Globus pallidus (tissue), 1 donor: ENCODE results near the gene APH1A.
"Not testable (repeated sequence)": the region's sequence is repeated elsewhere in the genome, so short reads cannot be mapped to it uniquely, and the experiment has no call there.

Experiments
- DNase-seq: peaks from one replicate; pipeline ENCODE4 v3.0.0-alpha.2; 2015; ENCODE audit warnings: low spot score

Gene APH1A

DNA sequence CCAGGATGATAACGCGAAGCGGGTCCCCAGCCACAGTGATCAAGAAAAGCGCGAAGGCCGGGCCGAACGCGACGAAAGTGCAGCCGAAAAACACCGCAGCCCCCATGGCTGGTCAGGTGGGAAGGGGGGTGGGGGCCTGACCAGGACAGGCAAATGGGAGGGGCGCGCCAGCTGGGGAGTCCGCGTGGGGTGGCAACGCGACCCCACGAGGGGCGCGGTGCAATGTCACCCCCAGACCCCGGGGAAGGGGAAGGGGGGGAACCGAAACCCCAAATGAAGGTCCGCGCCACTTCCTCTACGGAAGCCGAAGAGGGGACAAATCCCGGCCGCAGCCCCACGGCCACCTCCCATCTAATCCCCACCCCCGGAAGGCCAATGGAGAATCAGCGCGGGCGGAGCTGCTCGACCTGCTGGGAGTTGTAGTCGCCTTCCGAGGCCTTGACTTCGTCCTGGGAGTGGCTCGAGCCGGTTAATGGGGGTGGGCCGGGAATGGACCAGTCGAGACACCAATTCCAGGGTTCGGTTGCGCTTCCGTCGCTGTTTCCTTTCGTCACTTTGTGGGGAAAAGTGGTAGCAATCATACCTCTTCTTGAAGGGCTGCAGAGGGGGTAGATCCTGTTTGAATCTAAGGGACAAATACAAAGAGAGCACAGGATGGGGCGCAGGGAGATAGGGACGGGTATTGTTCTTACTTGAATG lies at the start of gene APH1A:
APH1A (minus strand) TSS at position 312 of the 699 bp plus-strand sequence; CDS start at position 106, 206 bp downstream.
- peak; percentile 98 for DNase-seq

DNA sequence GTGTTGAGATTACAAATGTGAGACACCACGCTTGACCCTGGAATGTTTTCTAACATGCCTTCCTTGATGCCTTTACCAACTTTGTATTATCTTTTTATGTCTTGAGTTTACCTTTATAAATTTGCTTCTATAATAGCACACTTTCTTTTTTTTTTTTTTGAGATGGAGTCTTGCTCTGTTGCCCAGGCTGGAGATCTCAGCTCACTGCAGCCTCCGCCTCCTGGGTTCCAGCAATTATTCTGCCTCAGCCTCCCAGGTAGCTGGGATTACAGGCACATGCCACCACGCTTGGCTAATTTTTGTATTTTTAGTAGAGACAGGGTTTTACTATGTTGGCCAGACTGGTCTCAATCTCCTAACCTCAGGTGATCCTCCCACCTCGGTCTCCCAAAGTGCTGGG lies 45.9 kb upstream of the APH1A start:
- DNase-seq = not testable (repeated sequence)

DNA sequence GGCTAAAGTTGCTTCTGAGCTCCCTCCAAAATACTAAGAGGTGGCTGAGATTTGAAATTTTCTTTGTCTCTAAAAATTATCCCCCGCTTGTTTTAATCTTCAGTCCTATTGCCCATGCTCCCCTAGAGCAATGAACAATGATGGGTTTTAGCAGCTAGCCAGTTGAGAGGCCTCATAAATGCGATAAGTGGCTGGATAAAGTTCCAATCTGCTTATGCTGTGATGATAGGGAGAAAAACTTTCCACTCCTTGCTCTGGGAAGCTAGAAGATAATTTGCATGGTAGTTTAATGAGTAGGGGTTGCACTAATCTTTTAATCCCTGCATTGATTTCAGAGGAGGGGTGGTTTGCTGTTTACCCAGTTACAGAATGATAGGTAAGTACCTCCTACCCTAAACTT lies 42.9 kb upstream of the APH1A start:
- DNase-seq = no peak

DNA sequence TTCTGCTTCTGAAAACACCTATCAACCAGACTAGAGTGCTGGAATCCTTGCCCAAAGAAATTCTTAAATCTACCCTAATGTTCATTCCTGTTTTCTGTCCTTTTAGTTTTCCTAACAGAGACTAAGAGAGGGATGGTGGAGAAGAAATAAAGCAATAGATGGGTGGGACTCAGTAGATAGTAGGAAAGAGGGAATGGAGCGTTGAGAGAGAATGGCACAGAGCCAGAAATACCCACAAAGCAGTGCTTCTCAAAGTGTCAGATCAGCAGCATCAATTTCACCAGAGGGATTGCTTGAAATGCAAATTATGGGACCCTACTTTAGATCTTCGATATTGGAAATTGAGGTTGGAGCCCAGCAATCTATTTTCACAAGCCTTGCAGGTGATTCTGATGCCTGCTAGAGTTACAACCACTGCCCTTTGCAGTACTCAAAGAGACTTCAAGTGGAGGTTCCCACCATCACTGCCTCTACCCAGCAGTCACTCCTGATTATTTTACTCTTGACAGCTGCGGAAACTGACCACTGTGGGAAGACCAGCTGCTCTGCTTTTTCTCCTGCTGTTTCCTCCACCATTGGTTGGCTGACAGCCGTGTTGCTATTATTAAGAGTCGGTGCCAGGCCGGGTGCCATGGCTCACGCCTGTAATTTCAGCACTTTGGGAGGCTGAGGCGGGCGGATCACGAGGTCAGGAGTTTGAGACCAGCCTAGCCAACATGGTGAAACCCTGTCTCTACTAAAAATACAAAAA lies 41.1 kb upstream of the APH1A start:
- DNase-seq = no peak

DNA sequence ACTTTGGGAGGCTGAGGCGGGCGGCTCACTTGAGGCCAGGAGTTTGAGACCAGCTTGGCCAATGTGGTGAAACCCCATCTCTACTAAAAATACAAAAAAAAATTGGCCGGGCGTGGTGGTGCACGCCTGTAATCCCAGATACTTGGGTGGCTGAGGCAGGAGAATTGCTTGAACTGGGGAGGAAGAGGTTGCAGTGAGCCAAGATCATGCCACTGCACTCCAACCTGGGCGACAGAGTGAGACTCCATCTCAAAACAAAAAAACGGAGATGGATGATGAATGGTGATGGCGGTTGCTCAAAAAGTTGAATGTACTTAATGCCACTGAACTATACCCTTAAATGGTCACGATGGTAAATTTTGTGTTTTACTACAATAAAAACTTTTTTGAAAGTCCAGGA lies 39.8 kb upstream of the APH1A start:
- DNase-seq = not testable (repeated sequence)

DNA sequence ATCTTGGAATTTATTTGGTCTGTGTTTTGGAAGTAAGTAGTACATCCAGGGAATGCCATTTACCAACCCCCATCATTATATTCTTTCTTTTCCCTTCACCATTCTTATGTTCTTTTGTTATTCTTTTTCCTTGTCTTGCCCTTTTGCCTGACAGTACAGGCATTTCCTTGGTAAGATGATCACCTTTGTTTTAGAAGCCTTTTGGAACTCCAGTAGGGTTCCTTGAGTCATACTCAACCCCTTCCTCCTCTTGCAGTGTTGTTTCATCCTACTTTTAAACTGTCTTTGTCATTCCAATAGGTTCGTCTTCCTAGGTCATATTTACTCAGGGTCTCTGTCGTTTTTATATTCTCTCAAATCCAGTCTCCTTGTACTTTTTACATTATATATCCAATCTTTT lies 34.1 kb upstream of the APH1A start:
- DNase-seq = no peak

DNA sequence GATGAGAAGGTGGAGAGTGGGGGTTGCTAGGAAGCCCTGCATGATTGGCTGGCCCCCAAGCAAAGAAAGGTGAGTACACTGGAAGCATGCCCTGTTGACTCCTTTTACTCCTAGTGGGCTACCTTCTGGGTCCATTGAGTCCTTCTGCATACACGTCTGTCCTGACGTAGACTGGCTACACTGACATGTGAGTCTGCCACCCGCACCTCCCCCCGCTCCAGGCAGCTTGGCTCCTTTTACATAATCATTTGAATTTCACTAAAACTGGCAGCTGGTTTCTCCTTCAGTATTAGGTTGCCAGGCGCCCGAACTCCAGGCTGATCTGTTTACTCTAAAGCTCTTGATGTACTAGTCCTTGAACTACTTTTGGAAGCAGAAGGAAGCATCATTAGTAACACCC lies 33.5 kb upstream of the APH1A start:
- peak; percentile 74 for DNase-seq

DNA sequence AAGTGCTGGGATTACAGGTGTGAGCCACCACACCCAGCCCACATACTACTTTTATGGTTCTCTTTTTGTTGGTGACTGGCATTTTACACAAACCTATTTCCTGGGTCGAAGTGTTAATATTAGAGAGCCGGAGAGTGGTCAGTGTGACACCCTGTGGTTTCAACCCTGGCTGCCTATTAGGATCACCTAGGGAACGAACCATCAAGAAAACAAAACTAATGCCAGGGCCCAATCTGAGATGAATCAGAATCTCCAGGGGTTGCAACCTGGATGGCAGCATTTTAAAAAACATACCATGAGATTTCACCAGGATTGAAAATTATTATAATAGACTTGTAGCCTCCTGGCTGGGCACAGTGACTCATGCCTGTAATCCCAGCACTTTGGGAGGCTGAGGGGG lies 30.9 kb upstream of the APH1A start:
- no peak for DNase-seq

DNA sequence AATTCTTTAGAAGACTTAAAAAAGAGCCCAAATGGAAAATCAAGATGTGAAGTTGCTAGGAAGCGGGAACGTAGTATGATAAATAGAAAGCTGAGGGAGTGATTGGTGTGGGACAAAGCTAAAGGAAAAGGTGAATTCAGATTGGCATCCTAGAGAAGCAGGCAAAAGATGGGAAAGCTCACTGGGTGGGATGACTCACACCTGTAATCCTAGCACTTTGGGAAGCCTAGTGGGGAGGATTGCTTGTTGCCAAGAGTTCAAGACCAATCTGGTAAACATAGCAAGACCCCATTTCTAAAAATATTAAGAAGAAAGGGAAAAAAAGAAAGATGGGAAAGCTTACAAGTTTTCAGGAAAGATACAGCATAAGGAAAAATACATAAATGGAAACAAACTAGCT lies 26.7 kb upstream of the APH1A start:
- DNase-seq = no peak

DNA sequence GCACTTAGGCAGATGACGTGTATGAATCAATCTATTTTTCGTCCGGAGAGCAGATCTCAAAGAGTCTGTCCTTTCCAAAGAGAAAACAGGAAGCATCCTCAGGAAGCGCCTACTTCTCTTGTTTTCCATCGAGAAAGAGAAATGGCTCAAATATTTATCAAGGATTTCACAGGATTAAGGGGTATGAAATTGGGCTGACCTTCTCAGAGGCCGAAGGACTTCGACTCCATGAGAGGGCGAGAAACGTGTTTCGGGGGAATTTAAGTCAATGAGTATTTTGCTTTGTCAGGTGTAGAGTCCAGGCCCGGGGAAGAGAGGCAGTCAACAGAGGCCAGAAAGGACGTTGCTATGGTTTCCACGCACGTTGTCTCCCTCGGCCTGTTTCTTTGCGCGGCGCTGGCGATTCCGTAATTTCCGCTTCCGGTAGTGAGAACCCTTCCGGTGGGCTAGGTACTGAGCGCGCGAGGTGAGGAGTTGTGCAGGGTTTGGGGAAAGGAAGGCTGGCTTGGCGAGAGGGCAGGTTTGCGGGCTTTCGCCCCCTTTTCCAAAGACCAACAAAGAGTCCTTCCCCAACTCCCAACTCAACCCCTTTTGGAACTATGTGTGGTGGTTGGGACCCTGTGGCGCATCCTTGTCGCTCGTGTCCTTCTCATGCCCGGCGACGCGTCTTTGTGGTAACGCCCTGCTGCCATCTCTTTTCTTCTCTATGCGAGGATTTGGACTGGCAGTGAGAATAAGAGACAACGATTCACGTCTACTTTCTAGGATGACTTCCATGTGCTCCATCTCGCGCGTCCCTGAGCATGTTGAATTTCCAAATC lies 24.8 kb upstream of the APH1A start, which contains the start of gene MRPS21:
MRPS21 (plus strand) TSS at position 429 of the 821 bp plus-strand sequence. CDS start 506 bp downstream, outside the sequence.
- peak; percentile 87 for DNase-seq

DNA sequence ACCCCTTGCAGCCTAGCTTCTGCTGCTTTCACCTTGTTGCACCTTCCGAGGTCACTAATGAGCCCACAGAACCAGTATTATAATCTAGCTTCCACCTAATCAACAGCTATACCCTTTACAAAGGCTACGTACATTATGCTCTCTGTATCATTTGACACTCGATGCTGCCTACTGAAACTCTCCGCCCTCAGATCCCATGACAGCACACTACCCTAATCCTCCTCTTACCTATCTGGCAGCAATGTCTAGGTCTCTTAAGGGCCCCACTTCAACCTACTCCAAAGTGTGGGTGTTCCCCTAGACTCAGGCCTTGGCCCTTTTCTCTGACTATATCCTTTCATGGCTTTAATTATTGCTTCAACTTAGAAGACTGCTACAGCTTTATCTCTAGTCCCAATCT lies 20.0 kb upstream of the APH1A start:
- DNase-seq = no peak

DNA sequence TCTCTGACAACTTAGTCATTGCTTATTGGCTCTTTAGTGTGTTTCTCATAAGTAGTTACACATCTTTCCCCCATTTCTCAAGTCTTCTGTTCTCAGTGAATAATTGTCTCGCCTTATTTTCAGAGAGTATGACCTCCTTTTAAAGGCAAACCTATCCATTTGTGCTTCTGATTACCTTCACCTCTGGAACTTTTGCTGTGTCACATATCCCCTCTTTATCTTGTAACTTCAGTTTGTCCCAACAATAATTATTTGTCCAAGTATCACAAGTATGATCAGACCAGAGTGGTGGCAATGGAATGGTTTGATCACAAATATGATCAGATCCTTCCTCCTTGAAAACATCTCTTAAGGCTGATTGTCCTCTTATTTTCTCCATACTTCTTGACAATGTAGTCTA lies 19.6 kb upstream of the APH1A start:
- DNase-seq = no peak

DNA sequence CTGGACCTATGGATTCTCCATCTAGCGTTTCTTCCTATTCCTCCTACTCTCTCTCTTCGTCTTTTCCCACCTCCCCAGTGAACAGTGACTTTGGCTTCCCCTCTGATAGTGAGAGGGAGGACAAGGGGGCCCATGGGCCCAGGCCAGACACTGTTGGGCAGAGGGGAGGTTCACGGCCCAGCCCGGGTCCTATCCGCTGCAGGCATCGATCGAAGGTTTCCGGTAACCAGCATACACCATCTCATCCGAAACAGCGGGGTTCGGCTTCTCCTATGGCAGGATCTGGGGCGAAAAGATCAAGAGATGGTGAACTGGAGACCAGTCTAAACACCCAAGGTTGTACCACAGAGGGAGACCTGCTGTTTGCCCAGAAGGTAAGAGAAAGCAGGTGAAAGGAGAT lies 14.4 kb upstream of the APH1A start:
- DNase-seq = no peak

DNA sequence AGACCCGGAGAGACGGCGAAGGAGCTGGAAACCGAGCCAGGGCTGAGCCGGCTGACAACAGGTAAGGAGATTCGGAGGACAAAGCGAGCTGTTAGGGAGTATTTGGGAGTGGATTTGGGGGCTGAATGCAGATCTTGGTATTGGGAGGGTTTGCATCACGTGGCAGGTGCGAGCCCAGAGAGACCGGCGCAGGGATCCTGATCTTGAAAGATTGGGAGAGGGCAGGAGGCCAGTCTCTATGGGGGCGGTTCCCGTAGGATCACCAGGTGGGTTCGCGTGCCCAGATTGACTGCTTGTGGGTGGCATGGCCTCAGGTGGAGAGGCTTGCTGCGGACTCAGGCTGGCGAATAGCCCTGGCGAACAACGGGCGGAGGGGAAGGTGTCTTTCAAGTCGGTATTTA lies 13.7 kb upstream of the APH1A start:
- no peak for DNase-seq

DNA sequence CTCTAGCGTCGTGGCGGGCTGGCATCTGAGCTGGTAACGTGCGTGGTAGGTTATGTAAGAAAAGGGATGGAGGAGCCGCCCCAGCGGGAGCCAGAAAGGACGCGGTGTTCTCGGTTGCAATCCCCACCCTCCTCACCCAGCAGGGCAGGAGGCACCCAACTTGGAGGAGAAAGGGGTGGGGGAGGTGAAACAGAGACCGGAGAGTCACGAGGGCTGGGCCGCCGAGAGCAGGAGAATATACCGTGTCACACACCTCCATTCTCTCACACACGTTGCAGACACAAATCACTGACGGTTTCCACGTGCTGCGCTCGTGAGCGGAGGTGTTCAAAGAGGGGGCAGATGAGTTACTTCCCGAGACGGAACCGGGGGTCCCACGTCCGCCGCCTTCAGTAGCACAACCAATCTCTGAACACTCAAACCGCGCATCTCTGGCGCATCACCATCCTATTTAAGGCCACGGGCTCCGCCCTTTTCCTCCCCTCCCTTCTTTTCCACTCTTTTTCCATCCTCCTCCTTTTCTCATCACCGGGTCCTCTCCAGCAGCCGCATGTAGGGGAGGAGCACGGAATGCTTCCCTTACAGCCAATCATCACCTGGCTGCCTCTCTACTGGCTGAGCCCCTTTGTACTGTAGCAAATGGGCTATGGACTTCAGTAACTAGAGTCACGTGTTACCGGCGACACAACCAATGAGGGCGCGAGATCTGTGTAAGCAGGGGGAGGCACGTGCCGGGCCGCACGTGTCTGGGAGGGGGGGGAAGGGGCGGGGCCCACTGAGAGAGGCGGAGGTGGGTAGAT lies 13.1 kb upstream of the APH1A start, which contains the start of gene CIART:
CIART (plus strand) TSS at position 797 of the 800 bp plus-strand sequence. CDS start 714 bp downstream, outside the sequence.
- peak; percentile 93 for DNase-seq

DNA sequence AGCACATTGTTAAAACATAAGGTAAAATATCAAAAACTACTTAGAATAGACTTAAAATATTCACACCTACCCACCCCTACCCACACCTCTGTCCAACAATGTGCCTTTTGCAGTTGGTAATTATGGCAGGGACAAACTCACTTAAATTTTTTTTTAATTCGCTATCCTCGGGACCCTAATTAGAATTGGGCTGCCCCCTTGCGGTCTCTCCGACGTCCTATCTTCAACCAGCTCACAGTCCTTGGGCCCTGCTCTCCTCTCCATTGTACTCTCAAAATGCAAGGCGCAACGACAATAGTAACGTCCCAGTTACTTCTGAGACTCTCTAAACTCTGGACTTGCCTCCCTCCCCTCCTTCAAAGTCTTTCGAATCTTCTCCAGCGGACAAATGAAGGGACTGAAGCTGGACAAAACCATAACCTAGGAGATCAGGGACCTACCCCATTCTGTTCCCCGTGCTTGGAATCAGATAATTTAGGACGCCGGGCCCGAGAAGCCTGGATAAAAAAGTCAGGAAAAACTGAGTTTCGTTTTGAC lies 12.5 kb upstream of the APH1A start:
- peak; percentile 85 for DNase-seq

DNA sequence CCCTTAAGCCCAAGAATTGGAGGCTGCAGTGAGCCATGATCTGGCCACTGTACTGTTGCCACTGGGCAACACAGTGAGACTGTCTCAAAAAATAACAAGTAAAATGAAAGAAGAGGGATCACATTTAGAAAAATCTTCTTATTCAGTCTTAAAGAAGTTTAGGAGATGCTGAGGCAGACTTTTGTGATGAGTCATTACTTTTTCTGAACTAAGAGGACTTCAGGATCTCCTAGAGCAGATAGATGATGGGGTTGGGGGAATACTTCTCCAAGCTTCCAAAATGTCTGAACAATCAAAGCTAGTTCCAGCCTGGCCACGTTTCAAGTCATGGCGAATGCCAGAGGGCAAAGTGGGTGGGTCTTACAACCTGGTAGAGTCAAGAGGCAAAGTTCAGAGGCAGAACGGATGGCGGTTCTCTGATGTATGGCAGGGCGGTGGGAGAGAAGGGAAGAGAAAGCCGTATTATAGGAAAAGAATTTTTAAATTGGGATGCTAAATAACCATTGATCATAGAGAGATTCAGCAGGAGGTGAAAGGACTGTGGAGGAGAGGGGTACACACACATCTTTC lies 11.4 kb upstream of the APH1A start:
- DNase-seq = no peak

DNA sequence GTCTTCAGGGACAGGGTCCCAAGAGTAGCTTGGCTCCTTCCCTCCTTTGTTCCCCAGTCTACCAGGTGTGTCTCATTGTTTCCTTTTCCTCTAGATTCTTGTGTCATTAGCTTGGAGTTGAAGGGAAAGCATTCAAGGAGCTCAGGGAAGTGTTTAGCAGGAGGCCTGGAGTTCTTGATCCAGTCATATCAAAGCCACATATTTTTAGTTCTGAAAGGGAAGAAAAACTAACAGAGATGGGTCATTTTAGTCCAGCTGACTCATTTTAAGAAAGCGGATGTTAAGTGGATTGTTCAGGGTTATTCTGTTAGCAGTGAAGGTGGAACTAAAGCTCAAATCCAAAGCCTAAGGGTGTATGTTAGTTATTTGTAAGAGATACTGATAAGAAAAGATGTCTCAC lies 4.5 kb upstream of the APH1A start:
- peak; percentile 29 for DNase-seq

DNA sequence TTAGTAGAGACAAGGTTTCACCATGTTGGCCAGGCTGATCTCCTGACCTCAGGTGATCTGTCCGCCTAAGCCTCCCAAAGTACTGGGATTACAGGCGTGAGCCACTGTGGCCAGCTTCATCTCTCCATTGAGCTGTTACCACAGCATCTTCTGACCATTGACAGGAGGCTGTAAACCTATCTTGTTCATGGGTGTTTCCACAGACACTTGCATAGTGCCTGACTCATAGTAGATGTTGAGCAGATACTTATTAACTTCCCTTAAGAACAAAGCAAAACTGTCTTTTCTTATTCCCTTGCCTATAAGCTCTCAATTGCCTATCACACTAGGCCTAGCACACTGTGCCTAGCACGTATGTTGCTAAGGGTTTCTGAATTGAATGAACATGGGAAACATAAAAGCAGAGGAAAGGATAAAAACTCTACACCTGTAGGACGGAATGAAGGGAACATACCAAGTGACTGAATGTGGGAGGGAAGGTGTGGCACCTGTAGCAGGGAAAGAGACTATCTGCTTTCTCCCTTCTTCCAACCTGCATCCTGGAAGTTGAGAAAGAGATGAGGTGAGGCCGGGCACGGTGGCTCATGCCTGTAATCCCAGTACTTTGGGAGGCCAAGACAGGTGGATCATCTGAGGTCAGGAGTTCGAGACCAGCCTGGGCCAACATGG lies 2.6 kb upstream of the APH1A start:
- no peak for DNase-seq

DNA sequence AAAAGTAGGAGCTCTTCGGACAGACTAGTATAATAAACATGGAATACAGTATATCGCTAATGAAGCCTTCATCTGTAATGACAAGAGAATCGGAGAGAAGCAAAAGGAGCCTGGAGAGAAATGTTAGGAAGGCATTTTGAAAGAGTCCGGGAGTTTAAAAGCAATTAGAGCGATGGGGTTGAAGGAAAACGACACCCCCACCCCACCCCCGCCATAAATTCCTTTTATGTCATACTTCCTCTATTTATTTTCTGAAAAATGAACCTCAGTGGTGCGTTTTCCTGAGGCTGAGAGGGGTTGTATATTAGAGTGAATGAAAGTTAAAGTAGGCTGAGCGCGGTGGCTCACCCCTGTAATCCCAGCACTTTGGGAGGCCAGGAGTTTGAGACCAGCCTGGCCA lies 635 bp upstream of the APH1A start:
- DNase-seq = no peak

DNA sequence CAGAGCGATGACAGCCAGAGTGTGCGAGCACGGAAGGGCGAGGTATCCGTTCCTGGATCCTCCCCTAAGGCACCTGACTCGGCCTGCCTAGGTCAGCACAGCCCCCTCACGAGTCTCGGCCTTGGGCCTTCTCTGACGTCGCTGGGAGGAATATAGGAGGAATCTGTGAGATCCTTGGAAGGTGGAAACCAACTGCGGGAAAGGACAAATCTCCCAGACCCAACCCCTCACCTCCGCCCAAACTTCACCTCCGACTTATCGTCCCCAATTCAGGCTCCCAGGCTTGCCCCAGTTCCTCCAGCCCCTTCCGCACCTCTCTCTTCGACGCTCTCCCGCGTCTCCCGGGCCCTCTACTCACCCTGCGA lies 494 bp downstream of the APH1A start:
- peak; percentile 29 for DNase-seq
